GM23338 (cell line): Measurements from ENCODE around the gene SLC5A11.

Experiments
- CTCF ChIP-seq, 2 experiments: fragments of 200-600 bp in 1 of 2; sonication (generic) in 1 of 2; conservative IDR thresholded peaks; 2 replicates each; pipeline versions ENCODE4 v1.5.1 to v1.6.1; 2016 to 2017; ENCODE audit warnings: antibody characterized with exemption in 2 of 2, low read depth in 2 of 2, mild to moderate bottlenecking in 2 of 2, moderate library complexity in 1 of 2
- EZH2phosphoT487 ChIP-seq: fragments of 200-600 bp; sonication (generic); IDR thresholded peaks from one replicate; pipeline ENCODE4 v1.8.1; 2018; ENCODE audit warnings: antibody characterized with exemption; ENCODE audit not compliant: unreplicated experiment
- REST ChIP-seq: IDR thresholded peaks from one replicate; pipeline ENCODE4 v1.6.1; 2018; ENCODE audit warnings: antibody characterized with exemption; ENCODE audit not compliant: unreplicated experiment
- ZNF331 ChIP-seq: fragments of 250-450 bp; sonication (Bioruptor Pico); IDR thresholded peaks from 2 replicates; pipeline ENCODE4 v1.5.0; 2020; ENCODE audit warnings: low read depth, mild to moderate bottlenecking, moderate library complexity

GRCh38 chr16:24930440-24930839, 84.7 kb downstream of the SLC5A11 start:
- TF ChIP-seq ZNF331 (no peak), EZH2phosphoT487 (no peak), REST (no peak), CTCF (conservative IDR thresholded peaks at IDR 0.05; ENCODE audit: low read depth in 2 of 2) (no peak)
